ENCODE data around the gene S1PR2.
"Not testable (repeated sequence)": the region's sequence is repeated elsewhere in the genome, so short reads cannot be mapped to it uniquely, and the experiment has no call there.

The S1PR2 gene

GRCh38 chr19:10224337-10224736, 6.8 kb downstream of the S1PR2 start:
- DNase-seq (ENCODE audit: low spot score), result no peak

GRCh38 chr19:10223488-10224213, 7.5 kb downstream of the S1PR2 start:
- DNase-seq (ENCODE audit: low spot score), result no peak

- no peak for DNase-seq (ENCODE audit: low spot score)
These were observed 8.8 kb downstream of the S1PR2 start for GRCh38 chr19:10222201-10222890.

- no peak for DNase-seq (ENCODE audit: low spot score)
These were observed 10.4 kb downstream of the S1PR2 start for GRCh38 chr19:10220695-10221094.

- DNase-seq (ENCODE audit: low spot score), result no peak
These were observed 11.5 kb downstream of the S1PR2 start for GRCh38 chr19:10219678-10220077.

GRCh38 chr19:10217085-10217484, 14.0 kb downstream of the S1PR2 start:
- no peak for DNase-seq (ENCODE audit: low spot score)

- DNase-seq (ENCODE audit: low spot score), result no peak
These were observed 16.3 kb downstream of the S1PR2 start for GRCh38 chr19:10214784-10215183.

- no peak for DNase-seq (ENCODE audit: low spot score)
These were observed 19.4 kb downstream of the S1PR2 start for GRCh38 chr19:10211691-10212090.

- DNase-seq (ENCODE audit: low spot score), result no peak
These were observed 20.1 kb downstream of the S1PR2 start for GRCh38 chr19:10211061-10211460.

GRCh38 chr19:10209315-10209714, 21.8 kb downstream of the S1PR2 start:
- peak; percentile 52 for DNase-seq (ENCODE audit: low spot score)

GRCh38 chr19:10207026-10207425, 24.1 kb downstream of the S1PR2 start:
- DNase-seq (ENCODE audit: low spot score), result no peak

- no peak for DNase-seq (ENCODE audit: low spot score)
These were observed 24.8 kb downstream of the S1PR2 start for GRCh38 chr19:10206226-10206885.

- no peak for DNase-seq (ENCODE audit: low spot score)
These were observed 25.5 kb downstream of the S1PR2 start for GRCh38 chr19:10205636-10206035.

GRCh38 chr19:10203686-10204085, 27.4 kb downstream of the S1PR2 start:
- DNase-seq (ENCODE audit: low spot score), result no peak

GRCh38 chr19:10201176-10201575, 30.0 kb downstream of the S1PR2 start:
- DNase-seq (ENCODE audit: low spot score), result no peak

- DNase-seq (ENCODE audit: low spot score), result not testable (repeated sequence)
These were observed 31.0 kb downstream of the S1PR2 start for GRCh38 chr19:10200101-10200500.

- not testable (repeated sequence) for DNase-seq (ENCODE audit: low spot score)
These were observed 32.1 kb downstream of the S1PR2 start for GRCh38 chr19:10198889-10199644.

- no peak for DNase-seq (ENCODE audit: low spot score)
These were observed 36.0 kb downstream of the S1PR2 start for GRCh38 chr19:10195199-10195519.

- peak; percentile 95 for DNase-seq (ENCODE audit: low spot score)
These were observed 36.5 kb downstream of the S1PR2 start, which contains the start of gene DNMT1 for GRCh38 chr19:10194500-10195198. Gene DNMT1, minus strand, starts transcription at chr19:10194953. Its CDS starts 54 bp downstream, at chr19:10194899.

- DNase-seq (ENCODE audit: low spot score), result peak; percentile 55
These were observed 37.2 kb downstream of the S1PR2 start for GRCh38 chr19:10193790-10194499.

GRCh38 chr19:10192922-10193321, 38.2 kb downstream of the S1PR2 start:
- DNase-seq (ENCODE audit: low spot score), result no peak

Measured in kidney capillary endothelial cell (primary cell).